Astrocyte (in vitro differentiated cells and primary cell): Measurements from ENCODE around the gene RB1.

Experiments
- CTCF ChIP-seq: IDR thresholded peaks from 2 replicates; pipeline ENCODE4 v1.5.1; 2011; ENCODE audit warnings: low read depth, mild to moderate bottlenecking, inconsistent platforms, low read length, moderate library complexity; ENCODE audit not compliant: insufficient read depth
- EZH2 ChIP-seq: IDR thresholded peaks from 2 replicates; pipeline ENCODE4 v1.6.1; 2012; ENCODE audit warnings: mild to moderate bottlenecking, low read length, inconsistent platforms; ENCODE audit not compliant: insufficient read depth

GRCh38 chr13:48295271-48295670 lies 8.3 kb upstream of the RB1 start:
- TF ChIP-seq CTCF (no peak), EZH2 (no peak)
